SJSA1 (cell line): Measurements from ENCODE around the gene ZC3HAV1. TPM values are rescaled to one million over a fixed set of nuclear protein-coding genes. Genes with fewer than 3 reads are reported as not detected.

Source experiments
- DNase-seq, 2 experiments: peaks; one replicate each; pipeline ENCODE4 v3.0.0-alpha.2; 2015 to 2020; ENCODE audit warnings: low spot score in 2 of 2, low read depth in 1 of 2
- H3K27ac ChIP-seq: fragments of 250-450 bp; sonication (Bioruptor Pico); 2 replicates; pipeline ENCODE4 v1.5.1; 2020; ENCODE audit warnings: mild to moderate bottlenecking, moderate library complexity
- H3K27me3 ChIP-seq: fragments of 250-450 bp; sonication (Bioruptor Pico); replicated peaks from 2 replicates; pipeline ENCODE4 v1.5.1; 2020; ENCODE audit warnings: mild to moderate bottlenecking, moderate library complexity
- H3K36me3 ChIP-seq: fragments of 250-450 bp; sonication (Bioruptor Pico); 2 replicates; pipeline ENCODE4 v1.5.1; 2020; ENCODE audit warnings: mild to moderate bottlenecking
- H3K4me1 ChIP-seq: fragments of 250-450 bp; sonication (Bioruptor Pico); replicated peaks from 2 replicates; pipeline ENCODE4 v1.6.1; 2021; ENCODE audit warnings: mild to moderate bottlenecking
- H3K4me3 ChIP-seq: fragments of 250-450 bp; sonication (Bioruptor Pico); 2 replicates; pipeline ENCODE4 v1.5.1; 2020; ENCODE audit warnings: mild to moderate bottlenecking
- H3K9me3 ChIP-seq: fragments of 250-450 bp; sonication (Bioruptor Pico); replicated peaks from 2 replicates; pipeline ENCODE4 v1.5.1; 2020; ENCODE audit warnings: mild to moderate bottlenecking
- total RNA-seq: library from RNA; depleted of rRNA; stranded (reverse); fragments of >200 nt; shearing (Covaris generic); gene quantifications from 2 replicates; pipeline ENCODE4 v1.2.3, GENCODE V29; 2014

The ZC3HAV1 gene
- total RNA-seq, 1 experiment from 2014 or later = 27.4 TPM

DNA sequence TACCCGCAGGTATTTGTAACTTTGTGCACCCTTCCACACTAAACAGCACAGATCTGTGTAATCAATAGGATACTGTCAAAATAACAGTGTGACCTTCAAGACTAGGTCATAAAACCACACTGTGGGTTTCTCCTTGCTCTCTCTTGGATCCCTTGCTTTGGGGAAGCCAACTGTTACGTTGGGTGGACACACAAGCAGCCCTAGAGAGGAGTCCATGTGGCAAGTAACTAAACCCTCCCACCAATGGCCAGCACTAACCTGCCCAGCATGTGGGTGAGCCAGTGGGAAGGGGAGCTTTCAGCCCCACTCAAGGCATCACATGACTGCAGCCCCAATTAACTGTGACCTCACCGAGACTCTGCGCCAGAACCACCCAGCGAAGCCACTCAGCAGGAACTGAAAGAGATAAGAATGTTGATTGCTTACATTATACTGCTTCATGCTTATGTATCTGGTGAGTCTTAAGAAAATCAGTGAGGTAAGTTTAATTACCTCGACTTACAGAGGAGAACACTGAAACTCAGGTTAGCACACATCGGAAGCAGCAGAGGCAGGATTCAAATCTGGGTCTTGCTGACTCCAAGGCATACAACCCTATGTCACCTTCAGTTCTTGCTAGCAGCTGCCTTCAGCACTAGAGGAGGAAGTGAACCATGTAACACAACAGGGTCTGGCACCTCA is 9.4 kb upstream of the ZC3HAV1 start:
- Histone ChIP-seq H3K27me3 (peaks cover 8% of the 10 kb centered on the region), H3K4me1 (peaks cover 5% of the 10 kb centered on the region), H3K9me3 (no peaks in the 10 kb centered on the region), H3K36me3 (no peaks in the 10 kb centered on the region), H3K4me3 (no peak overlapping the region), H3K27ac (no peak overlapping the region)
- no peak for DNase-seq

GRCh38 chr7:139118234-139118804 is 8.8 kb upstream of the ZC3HAV1 start:
- Histone ChIP-seq H3K36me3 (no peaks in the 10 kb centered on the region), H3K4me1 (peaks cover 5% of the 10 kb centered on the region), H3K27me3 (peaks cover 8% of the 10 kb centered on the region), H3K27ac (no peak overlapping the region), H3K4me3 (no peak overlapping the region), H3K9me3 (no peaks in the 10 kb centered on the region)
- peak in 1 of 2 experiments; percentile 17 for DNase-seq

DNA sequence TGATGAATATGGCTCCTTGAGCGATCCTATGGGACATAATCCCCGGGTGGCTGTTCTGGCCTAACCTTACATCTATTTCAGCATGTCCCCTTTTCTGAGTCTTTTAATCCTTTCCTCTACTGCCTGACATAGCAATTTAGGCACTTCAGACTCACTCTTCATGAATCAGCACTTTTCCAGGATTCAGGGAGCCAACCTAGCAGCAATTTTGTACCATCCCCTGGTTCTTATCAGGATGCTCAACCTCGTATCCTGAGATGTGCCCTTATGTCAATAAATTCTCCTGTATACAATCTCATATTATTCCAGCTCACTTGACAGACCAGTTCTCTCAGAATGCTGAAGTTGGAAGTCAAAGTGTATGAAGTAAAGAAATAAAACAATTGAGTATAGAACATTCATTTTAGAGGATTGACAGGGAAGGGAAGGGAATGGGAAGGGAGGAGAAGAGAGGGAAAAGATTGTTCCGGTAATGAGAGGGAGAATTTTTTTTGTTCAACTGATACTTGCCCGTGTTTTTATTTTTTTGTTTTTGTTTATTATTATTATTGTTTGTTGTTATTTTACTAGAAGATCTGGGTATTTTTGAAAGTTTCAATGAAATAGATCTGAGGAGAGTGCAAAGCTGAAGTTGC is 8.2 kb upstream of the ZC3HAV1 start:
- Histone ChIP-seq H3K9me3 (no peaks in the 10 kb centered on the region), H3K36me3 (no peaks in the 10 kb centered on the region), H3K27me3 (peaks cover 8% of the 10 kb centered on the region; the same call in 1 of the 2 replicates), H3K27ac (no peak overlapping the region), H3K4me3 (no peak overlapping the region), H3K4me1 (peaks cover 5% of the 10 kb centered on the region)
- DNase-seq = no peak

DNA sequence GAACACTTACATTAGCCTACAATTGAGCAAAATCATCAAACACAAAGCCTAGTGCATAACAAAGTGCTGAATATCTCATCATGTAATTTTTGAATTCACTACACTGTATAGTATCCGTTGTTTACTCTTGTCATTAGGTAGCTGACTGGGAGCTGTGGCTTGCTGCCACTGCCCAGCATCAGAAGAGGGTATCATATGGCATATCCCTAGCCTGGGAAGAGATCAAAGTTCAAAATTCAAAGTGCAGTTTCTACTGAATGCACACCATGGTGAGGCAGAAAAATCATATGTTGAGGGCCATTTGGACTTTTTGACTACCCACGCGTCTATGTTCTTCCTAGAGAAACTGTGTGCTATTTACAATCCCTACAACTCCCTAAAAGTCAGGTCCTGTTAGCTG is 7.5 kb upstream of the ZC3HAV1 start:
- H3K4me1 ChIP-seq = peaks cover 5% of the 10 kb centered on the region
- H3K4me3 ChIP-seq = no peak overlapping the region
- no peak overlapping the region for H3K27ac ChIP-seq
- H3K27me3 ChIP-seq = 0 out of 2 replicates have a peak, but pooled peaks cover 8% of the 10 kb centered on the region
- H3K36me3 ChIP-seq = no peaks in the 10 kb centered on the region
- DNase-seq = no peak
- H3K9me3 ChIP-seq = no peaks in the 10 kb centered on the region

DNA sequence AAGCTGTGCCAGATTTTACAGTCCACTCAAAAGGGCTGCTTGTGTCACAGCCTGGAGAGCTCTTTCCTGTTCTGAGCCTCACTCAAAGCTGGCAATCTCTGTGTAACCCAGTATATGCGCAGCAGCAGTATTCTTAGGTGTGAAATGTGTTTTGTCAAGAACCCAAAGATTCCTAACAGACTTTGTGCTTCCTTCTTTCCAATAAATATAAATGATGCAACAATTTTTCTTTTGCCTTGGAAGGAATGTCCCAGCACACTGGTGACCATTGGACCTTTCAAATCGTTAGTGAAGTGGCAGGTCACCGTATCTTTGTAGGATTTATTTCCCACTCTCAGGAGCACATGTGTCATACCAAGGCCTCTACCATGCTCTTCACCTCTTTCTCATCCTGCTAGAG is 5.6 kb upstream of the ZC3HAV1 start:
- Histone ChIP-seq H3K4me3 (no peak overlapping the region), H3K4me1 (peaks cover 7% of the 10 kb centered on the region), H3K27ac (no peak overlapping the region), H3K9me3 (no peaks in the 10 kb centered on the region), H3K36me3 (no peaks in the 10 kb centered on the region), H3K27me3 (0 out of 2 replicates have a peak, but pooled peaks cover 5% of the 10 kb centered on the region)
- no peak for DNase-seq

GRCh38 chr7:139114585-139114984 is 5.1 kb upstream of the ZC3HAV1 start:
- peaks cover 10% of the 10 kb centered on the region for H3K4me1 ChIP-seq
- H3K9me3 ChIP-seq = no peaks in the 10 kb centered on the region
- no peak for DNase-seq
- H3K4me3 ChIP-seq = no peak overlapping the region
- no peaks in the 10 kb centered on the region for H3K36me3 ChIP-seq
- H3K27me3 ChIP-seq = 0 out of 2 replicates have a peak, but pooled peaks cover 5% of the 10 kb centered on the region
- H3K27ac ChIP-seq = no peak overlapping the region

DNA sequence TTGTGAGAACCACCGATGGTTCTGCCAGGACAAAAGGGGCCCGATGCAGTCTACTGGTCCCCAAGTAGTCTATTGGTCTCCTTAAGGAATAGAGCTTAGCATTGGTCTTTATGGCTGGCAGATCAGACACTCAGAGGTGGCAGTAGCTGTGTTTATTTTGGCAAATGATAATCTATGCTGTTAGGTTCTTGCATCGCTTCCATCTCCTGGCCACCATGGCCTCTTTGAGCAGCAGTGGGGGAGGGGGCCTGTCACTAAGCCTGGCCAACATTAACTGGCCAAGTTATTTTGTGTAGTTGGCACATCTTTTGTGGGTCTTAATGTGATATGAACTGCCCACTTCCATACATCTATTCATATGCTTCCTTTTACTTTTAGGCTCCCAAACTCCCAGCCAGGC is 4.5 kb upstream of the ZC3HAV1 start:
- H3K27ac ChIP-seq = no peak overlapping the region
- 0 out of 2 replicates have a peak, but pooled peaks cover 5% of the 10 kb centered on the region for H3K27me3 ChIP-seq
- H3K4me3 ChIP-seq = no peak overlapping the region
- H3K4me1 ChIP-seq = peaks cover 10% of the 10 kb centered on the region
- no peak for DNase-seq
- H3K9me3 ChIP-seq = no peaks in the 10 kb centered on the region
- H3K36me3 ChIP-seq = peaks cover 5% of the 10 kb centered on the region

DNA sequence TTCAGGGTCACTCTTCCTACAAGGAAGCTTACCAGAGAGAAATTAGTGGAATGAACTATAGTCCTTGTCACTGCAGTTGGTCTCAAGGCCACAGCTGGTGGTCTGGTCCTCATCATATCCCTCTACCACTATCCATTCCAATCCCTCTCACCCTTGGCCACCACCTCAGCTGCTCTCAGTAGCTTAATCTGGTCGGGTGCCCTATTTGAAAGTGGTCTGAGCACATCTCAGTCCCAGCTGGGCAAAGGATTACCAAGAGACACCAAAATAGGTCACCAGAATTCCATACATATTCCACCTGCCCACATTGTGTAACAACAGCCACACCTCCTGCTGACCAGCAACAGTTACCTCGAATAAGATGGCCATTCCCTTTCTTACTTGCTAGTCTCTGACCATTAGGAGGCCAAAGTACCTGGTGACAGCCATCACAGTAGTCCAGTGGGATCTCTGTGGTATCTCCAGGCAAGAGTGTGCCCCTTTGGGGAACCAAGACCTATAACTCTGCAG is 3.3 kb upstream of the ZC3HAV1 start:
- Histone ChIP-seq H3K9me3 (no peaks in the 10 kb centered on the region), H3K27ac (no peak overlapping the region), H3K4me3 (no peak overlapping the region), H3K4me1 (peaks cover 6% of the 10 kb centered on the region), H3K36me3 (peaks cover 6% of the 10 kb centered on the region), H3K27me3 (0 out of 2 replicates have a peak, but pooled peaks cover 1% of the 10 kb centered on the region)
- no peak for DNase-seq

GRCh38 chr7:139112316-139112715 is 2.8 kb upstream of the ZC3HAV1 start:
- peaks cover 6% of the 10 kb centered on the region for H3K36me3 ChIP-seq
- no peak for DNase-seq
- no peak overlapping the region for H3K4me3 ChIP-seq
- no peaks in the 10 kb centered on the region for H3K27me3 ChIP-seq
- peaks cover 11% of the 10 kb centered on the region for H3K4me1 ChIP-seq
- H3K27ac ChIP-seq = no peak overlapping the region
- H3K9me3 ChIP-seq = no peaks in the 10 kb centered on the region

DNA sequence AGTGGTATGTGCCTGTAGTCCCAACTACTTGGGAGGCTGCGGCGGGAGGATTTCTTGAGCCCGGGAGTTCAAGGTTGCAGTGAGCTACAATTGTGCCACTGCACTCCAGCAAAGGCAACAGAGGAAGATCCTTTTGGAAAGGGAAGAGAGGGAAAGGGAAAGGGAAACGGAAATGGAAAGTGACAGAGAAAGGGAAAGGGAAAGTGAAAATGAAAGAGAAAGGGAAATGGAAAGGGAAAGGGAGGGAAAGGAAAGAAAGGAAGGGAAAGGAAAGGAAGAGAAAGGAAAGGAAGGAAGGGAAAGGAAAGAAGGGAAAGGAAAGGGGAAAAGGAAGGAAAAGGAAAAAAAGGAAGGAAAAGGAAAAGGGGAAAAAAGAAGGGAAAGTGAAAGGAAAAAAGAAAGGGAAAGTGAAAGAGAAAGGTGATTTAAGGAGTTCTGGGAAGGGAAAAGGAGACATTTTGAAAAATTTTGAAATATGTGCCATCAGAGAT is 2.3 kb upstream of the ZC3HAV1 start:
- Histone ChIP-seq H3K27ac (no peak overlapping the region), H3K36me3 (peaks cover 6% of the 10 kb centered on the region), H3K4me3 (no peak overlapping the region), H3K9me3 (no peaks in the 10 kb centered on the region), H3K4me1 (peaks cover 11% of the 10 kb centered on the region), H3K27me3 (no peaks in the 10 kb centered on the region)
- no peak for DNase-seq

GRCh38 chr7:139111147-139111546 is 1.6 kb upstream of the ZC3HAV1 start:
- Histone ChIP-seq H3K4me1 (peaks cover 11% of the 10 kb centered on the region), H3K27me3 (no peaks in the 10 kb centered on the region), H3K4me3 (no peak overlapping the region), H3K27ac (no peak overlapping the region), H3K9me3 (no peaks in the 10 kb centered on the region), H3K36me3 (peaks cover 6% of the 10 kb centered on the region)
- DNase-seq = no peak

GRCh38 chr7:139109983-139110411 is 477 bp upstream of the ZC3HAV1 start:
- Histone ChIP-seq H3K9me3 (no peaks in the 10 kb centered on the region), H3K4me1 (peaks cover 11% of the 10 kb centered on the region), H3K27me3 (no peaks in the 10 kb centered on the region), H3K4me3 (peak overlapping the region; percentile 94), H3K36me3 (peaks cover 6% of the 10 kb centered on the region), H3K27ac (peak overlapping the region; percentile 82)
- DNase-seq = no peak

DNA sequence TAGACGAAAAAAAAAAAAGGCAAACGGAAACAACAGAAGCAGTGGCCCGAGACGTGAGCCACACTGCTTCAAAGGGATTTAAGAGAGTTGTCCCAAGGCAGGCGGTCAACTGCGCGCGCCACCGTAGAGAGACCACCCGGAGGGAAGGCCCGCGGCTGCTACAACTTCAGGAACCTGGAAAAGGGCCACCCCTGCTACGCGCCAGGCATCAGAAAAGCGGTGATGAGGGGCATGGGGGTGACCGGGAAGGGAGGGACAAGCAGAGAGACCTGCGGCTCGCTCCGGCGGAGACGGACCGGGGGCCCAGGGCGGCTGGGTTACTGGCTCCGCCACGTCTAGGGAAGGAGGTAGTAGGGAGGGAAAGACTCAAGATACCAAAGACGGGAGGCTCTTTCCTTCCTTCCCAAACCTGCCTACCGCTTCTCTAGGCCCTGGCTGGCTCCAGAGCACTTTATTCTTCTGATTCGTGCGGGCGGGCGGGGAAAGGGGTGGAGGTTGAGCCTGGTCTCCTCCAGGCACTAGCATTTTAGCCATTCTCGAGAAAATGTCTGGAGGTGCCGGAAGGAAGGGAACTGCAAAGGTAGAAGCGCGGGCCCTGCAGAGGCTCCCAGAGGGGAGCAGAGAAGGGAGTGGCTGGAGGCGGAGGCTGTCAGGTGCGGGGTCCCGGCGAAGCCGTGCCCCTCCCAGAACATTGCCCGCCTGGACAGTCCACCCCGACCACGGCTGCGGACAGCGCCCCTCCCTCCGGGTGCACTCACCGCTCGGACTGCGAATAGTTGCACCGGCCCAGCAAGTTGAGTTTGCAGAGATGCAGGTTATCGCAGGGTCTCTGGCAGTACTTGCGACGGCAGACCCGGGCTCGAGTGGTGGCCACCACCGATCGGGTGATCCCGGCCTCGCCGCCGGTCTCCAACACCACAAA is 993 bp downstream of the ZC3HAV1 start:
- H3K4me1 ChIP-seq = peaks cover 11% of the 10 kb centered on the region
- peak; percentile 49 to 50 for DNase-seq
- H3K36me3 ChIP-seq = peaks cover 6% of the 10 kb centered on the region
- peak overlapping the region; percentile 82 for H3K27ac ChIP-seq
- peak overlapping the region; percentile 94 for H3K4me3 ChIP-seq
- no peaks in the 10 kb centered on the region for H3K27me3 ChIP-seq
- no peaks in the 10 kb centered on the region for H3K9me3 ChIP-seq
